Muscle layer of colon (tissue), 2 donors: Measurements from ENCODE around the gene PTGR3.

Source experiments
- H3K27ac ChIP-seq: one replicate; pipeline ENCODE4 v1.7.0; 2013; ENCODE audit warnings: low read depth, mild to moderate bottlenecking, low read length, moderate library complexity
- H3K27me3 ChIP-seq, 2 donors: one replicate each; pipeline ENCODE4 v1.7.0; 2013; ENCODE audit warnings: low read length in 2 of 2, mild to moderate bottlenecking in 2 of 2; ENCODE audit not compliant: insufficient read depth in 2 of 2, control insufficient read depth in 1 of 2
- H3K36me3 ChIP-seq: one replicate; pipeline ENCODE4 v1.7.0; 2013; ENCODE audit warnings: mild to moderate bottlenecking, low read length; ENCODE audit not compliant: insufficient read depth
- H3K4me1 ChIP-seq: one replicate; pipeline ENCODE4 v1.7.0; 2013; ENCODE audit warnings: mild to moderate bottlenecking, low read length; ENCODE audit not compliant: insufficient read depth
- H3K4me3 ChIP-seq, 2 donors: one replicate each; pipeline ENCODE4 v1.7.0; 2013; ENCODE audit warnings: low read length in 2 of 2, low read depth in 1 of 2, mild to moderate bottlenecking in 1 of 2, moderate library complexity in 1 of 2
- H3K9ac ChIP-seq: one replicate; pipeline ENCODE4 v1.7.0; 2013; ENCODE audit warnings: low read length
- H3K9me3 ChIP-seq: one replicate; pipeline ENCODE4 v1.7.0; 2013; ENCODE audit warnings: mild to moderate bottlenecking, low read length
- donor health status: abdominal sarcoma.
- donor health status: Adenocarcinoma of cecum.

Gene PTGR3

GRCh38 chr18:75231053-75231406 is 22.1 kb upstream of the PTGR3 start:
- H3K4me1 ChIP-seq, result peaks cover 45% of the 10 kb centered on the region

GRCh38 chr18:75230163-75231052 is 21.5 kb upstream of the PTGR3 start:
- Histone ChIP-seq H3K4me1 (peaks cover 49% of the 10 kb centered on the region), H3K4me3 (no peak overlapping the region), H3K27ac (no peak overlapping the region)

More at GRCh38 chr18:75231053-75231406, 22.1 kb upstream of the PTGR3 start:
- Histone ChIP-seq H3K36me3 (no peaks in the 10 kb centered on the region), H3K4me3 (no peak overlapping the region), H3K9me3 (no peaks in the 10 kb centered on the region), H3K27ac (no peak overlapping the region), H3K27me3 (no peaks in the 10 kb centered on the region), H3K9ac (no peak overlapping the region)

GRCh38 chr18:75229437-75229836 is 20.5 kb upstream of the PTGR3 start:
- Histone ChIP-seq H3K9me3 (no peaks in the 10 kb centered on the region), H3K4me3 (no peak overlapping the region), H3K27me3 (no peaks in the 10 kb centered on the region), H3K4me1 (peaks cover 53% of the 10 kb centered on the region), H3K36me3 (no peaks in the 10 kb centered on the region), H3K27ac (no peak overlapping the region), H3K9ac (no peak overlapping the region)

More at GRCh38 chr18:75230163-75231052, 21.5 kb upstream of the PTGR3 start:
- H3K9ac ChIP-seq, result no peak overlapping the region
- no peaks in the 10 kb centered on the region for H3K36me3 ChIP-seq
- H3K9me3 ChIP-seq, result no peaks in the 10 kb centered on the region
- no peaks in the 10 kb centered on the region for H3K27me3 ChIP-seq

GRCh38 chr18:75228967-75229366 is 20.0 kb upstream of the PTGR3 start:
- Histone ChIP-seq H3K9me3 (no peaks in the 10 kb centered on the region), H3K4me3 (no peak overlapping the region), H3K36me3 (no peaks in the 10 kb centered on the region), H3K4me1 (peaks cover 57% of the 10 kb centered on the region), H3K27ac (no peak overlapping the region), H3K27me3 (no peaks in the 10 kb centered on the region), H3K9ac (no peak overlapping the region)

GRCh38 chr18:75227535-75228296 is 18.8 kb upstream of the PTGR3 start:
- H3K4me1 ChIP-seq, result peaks cover 55% of the 10 kb centered on the region
- H3K9me3 ChIP-seq, result no peaks in the 10 kb centered on the region
- H3K27ac ChIP-seq, result peak overlapping the region; percentile 65
- no peaks in the 10 kb centered on the region for H3K36me3 ChIP-seq
- H3K4me3 ChIP-seq, result no peak overlapping the region
- H3K27me3 ChIP-seq, result no peaks in the 10 kb centered on the region
- no peak overlapping the region for H3K9ac ChIP-seq

- Histone ChIP-seq H3K4me1 (peaks cover 55% of the 10 kb centered on the region), H3K36me3 (no peaks in the 10 kb centered on the region), H3K4me3 (peak overlapping the region in 1 of 2 donors; percentile 28), H3K9ac (no peak overlapping the region), H3K27ac (peak overlapping the region; percentile 65), H3K9me3 (no peaks in the 10 kb centered on the region), H3K27me3 (no peaks in the 10 kb centered on the region)
These were observed 18.0 kb upstream of the PTGR3 start for GRCh38 chr18:75226956-75227316.

- H3K4me3 ChIP-seq, result peak overlapping the region in 1 of 2 donors; percentile 28
- peaks cover 58% of the 10 kb centered on the region for H3K4me1 ChIP-seq
- no peaks in the 10 kb centered on the region for H3K9me3 ChIP-seq
- no peaks in the 10 kb centered on the region for H3K27me3 ChIP-seq
- H3K27ac ChIP-seq, result peak overlapping the region; percentile 65
- no peaks in the 10 kb centered on the region for H3K36me3 ChIP-seq
- H3K9ac ChIP-seq, result no peak overlapping the region
These were observed 17.5 kb upstream of the PTGR3 start for GRCh38 chr18:75226286-75226955.

- no peaks in the 10 kb centered on the region for H3K27me3 ChIP-seq
- no peaks in the 10 kb centered on the region for H3K9me3 ChIP-seq
- peak overlapping the region; percentile 51 for H3K27ac ChIP-seq
- peaks cover 61% of the 10 kb centered on the region for H3K4me1 ChIP-seq
- no peak overlapping the region for H3K9ac ChIP-seq
- H3K36me3 ChIP-seq, result no peaks in the 10 kb centered on the region
- H3K4me3 ChIP-seq, result no peak overlapping the region
These were observed 14.9 kb upstream of the PTGR3 start for GRCh38 chr18:75223687-75224347.

GRCh38 chr18:75222407-75222806 is 13.5 kb upstream of the PTGR3 start:
- H3K36me3 ChIP-seq, result no peaks in the 10 kb centered on the region
- H3K4me1 ChIP-seq, result peaks cover 65% of the 10 kb centered on the region
- H3K9me3 ChIP-seq, result no peaks in the 10 kb centered on the region
- no peak overlapping the region for H3K4me3 ChIP-seq
- no peaks in the 10 kb centered on the region for H3K27me3 ChIP-seq
- peak overlapping the region; percentile 46 for H3K27ac ChIP-seq
- peak overlapping the region; percentile 32 for H3K9ac ChIP-seq

- Histone ChIP-seq H3K4me1 (peaks cover 64% of the 10 kb centered on the region), H3K9me3 (no peaks in the 10 kb centered on the region), H3K27ac (peak overlapping the region; percentile 46), H3K27me3 (no peaks in the 10 kb centered on the region), H3K36me3 (no peaks in the 10 kb centered on the region), H3K4me3 (no peak overlapping the region), H3K9ac (no peak overlapping the region)
These were observed 13.0 kb upstream of the PTGR3 start for GRCh38 chr18:75221897-75222296.

- Histone ChIP-seq H3K4me3 (no peak overlapping the region), H3K36me3 (no peaks in the 10 kb centered on the region), H3K9ac (no peak overlapping the region), H3K27ac (peak overlapping the region; percentile 60), H3K9me3 (no peaks in the 10 kb centered on the region), H3K27me3 (no peaks in the 10 kb centered on the region), H3K4me1 (peaks cover 64% of the 10 kb centered on the region)
These were observed 12.5 kb upstream of the PTGR3 start for GRCh38 chr18:75221397-75221796.
